Endometrium (tissue), 2 donors: ENCODE measurements around the gene ACSL3.
"Not testable (repeated sequence)": the region's sequence is repeated elsewhere in the genome, so short reads cannot be mapped to it uniquely, and the experiment has no call there.

ENCODE experiments used
- FAIRE-seq: peaks from 2 replicates; lab custom pipeline; 2012; peaks lifted over from hg19 to GRCh38; lab: Jason Lieb, UNC
- donor health status: control.
- donor health status: control.

Gene ACSL3

DNA sequence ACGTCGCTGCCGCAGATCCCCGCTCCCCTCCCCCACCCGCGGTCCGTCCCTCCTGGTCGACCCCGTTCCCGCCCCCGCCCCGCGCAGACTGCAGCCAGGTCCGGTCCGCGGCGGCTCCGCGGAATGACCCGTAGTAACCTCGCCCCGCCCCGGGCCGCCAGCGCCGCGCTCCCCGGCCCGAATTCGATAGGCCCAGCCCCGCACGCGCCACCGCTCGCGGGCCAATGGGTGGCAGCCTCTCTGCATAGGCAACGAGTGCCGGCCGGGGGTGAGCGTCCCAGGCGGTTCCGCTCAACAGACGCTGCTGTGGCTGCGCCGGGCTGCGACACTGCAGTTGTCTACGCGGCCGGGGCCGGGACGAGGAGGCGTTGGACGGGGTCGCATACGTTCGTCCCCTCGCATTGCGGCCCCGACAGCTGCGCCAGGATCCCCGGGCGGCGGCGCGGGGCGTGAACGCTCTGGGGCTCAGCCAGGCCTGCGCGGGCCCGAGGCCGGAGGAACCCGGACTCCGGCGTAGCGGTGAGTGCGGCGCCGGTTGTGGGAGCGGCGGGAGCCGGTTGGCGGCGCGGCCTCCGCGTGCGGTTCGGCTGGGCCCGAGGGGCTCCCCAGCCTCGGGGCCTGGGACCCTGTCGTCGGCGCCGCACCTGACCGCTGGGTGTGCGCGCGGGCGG is at the start of gene ACSL3:
Gene ACSL3 (plus strand): TSS at position 297 of the 671 bp plus-strand sequence. CDS start 47,737 bp downstream, outside the sequence.
- FAIRE-seq, result no peak

GRCh38 chr2:222811828-222812227 is 49.0 kb upstream of the ACSL3 start:
- no peak for FAIRE-seq

- no peak for FAIRE-seq
These were observed 47.5 kb upstream of the ACSL3 start for GRCh38 chr2:222813177-222813843.

GRCh38 chr2:222819722-222820333 is 41.0 kb upstream of the ACSL3 start:
- no peak for FAIRE-seq

- no peak for FAIRE-seq
These were observed 37.5 kb upstream of the ACSL3 start for GRCh38 chr2:222823183-222823930.

GRCh38 chr2:222825031-222825430 is 35.8 kb upstream of the ACSL3 start:
- no peak for FAIRE-seq

DNA sequence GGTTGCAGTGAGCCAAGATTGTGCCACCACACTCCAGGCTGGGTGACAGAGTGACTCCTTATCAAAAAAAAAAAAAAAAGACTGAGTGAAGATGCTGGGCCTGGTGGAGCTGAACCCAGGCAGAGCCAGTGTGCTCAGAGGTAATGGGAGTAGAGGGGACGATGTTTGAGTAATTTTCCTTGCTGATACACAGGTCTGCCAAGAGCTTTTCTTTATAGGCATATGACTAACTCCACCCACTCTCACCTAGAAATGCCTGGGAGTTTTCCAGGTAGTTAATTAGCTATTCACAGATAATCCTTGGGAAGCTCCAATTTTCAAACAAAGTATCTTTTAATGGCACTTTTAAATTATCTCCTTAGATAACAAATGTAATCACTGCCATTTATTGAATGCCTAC is 33.4 kb upstream of the ACSL3 start:
- FAIRE-seq, result no peak

- FAIRE-seq, result no peak
These were observed 32.3 kb upstream of the ACSL3 start for GRCh38 chr2:222828572-222828971.

- no peak for FAIRE-seq
These were observed 30.7 kb upstream of the ACSL3 start for GRCh38 chr2:222830164-222830563.

GRCh38 chr2:222833410-222833809 is 27.4 kb upstream of the ACSL3 start:
- no peak for FAIRE-seq

- FAIRE-seq, result no peak
These were observed 25.6 kb upstream of the ACSL3 start for GRCh38 chr2:222835143-222835822.

DNA sequence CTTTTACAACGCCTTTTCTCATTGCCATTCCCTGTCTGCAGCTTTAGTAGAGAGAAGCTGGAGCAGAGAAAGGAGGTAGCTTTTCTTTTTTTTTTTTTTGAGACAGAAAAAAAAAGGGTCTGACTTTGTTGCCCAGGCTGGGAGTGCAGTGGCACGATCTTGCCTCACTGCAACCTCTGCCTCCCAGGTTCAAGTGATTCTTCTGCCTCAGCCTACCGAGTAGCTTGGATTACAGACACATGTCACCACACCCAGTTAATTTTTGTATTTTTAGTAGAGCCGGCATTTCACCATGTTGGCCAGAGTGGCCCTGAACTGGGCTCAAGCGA is 25.0 kb upstream of the ACSL3 start:
- no peak for FAIRE-seq

GRCh38 chr2:222837643-222838056 is 23.2 kb upstream of the ACSL3 start:
- FAIRE-seq, result no peak

- FAIRE-seq, result no peak
These were observed 20.6 kb upstream of the ACSL3 start for GRCh38 chr2:222840060-222840802.

- no peak for FAIRE-seq
These were observed 18.2 kb upstream of the ACSL3 start for GRCh38 chr2:222842491-222843174.

DNA sequence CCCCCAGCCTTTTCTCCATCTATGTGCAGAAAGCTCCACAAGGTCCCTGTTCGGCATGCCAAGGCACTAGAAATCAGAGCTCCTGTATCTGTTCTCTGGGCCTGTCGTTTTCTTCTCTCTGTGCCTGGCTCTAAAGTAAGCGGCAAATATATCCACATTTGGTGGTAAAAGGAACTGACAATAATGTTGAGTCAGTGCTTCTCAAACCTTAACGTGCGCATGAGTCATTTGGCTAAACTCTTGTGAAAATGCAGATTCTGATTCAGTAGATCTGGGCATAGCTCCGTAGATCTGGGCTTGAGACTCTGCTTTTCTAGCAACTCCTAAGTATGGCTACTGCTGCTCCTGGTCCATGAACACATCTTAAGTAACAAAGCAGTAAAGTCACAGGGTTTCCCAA is 16.5 kb upstream of the ACSL3 start:
- no peak for FAIRE-seq

DNA sequence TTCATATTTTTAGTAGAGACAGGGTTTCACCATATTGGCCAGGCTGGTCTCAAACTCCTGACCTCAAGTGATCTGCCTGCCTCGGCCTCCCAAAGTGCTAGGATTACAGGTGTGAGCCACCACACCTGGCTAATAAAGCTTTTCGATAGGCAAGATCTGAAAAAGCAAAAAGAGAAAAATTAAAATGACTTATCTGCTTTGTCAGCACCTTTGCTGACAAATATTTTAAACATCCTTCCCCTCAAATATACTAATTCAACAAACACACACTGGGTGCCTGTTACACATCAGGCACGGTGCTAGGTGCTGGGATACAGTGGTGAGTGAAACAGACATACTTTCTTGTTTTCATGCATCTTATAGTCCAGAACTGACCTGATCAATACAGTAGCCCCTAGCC is 15.5 kb upstream of the ACSL3 start:
- FAIRE-seq, result not testable (repeated sequence)

DNA sequence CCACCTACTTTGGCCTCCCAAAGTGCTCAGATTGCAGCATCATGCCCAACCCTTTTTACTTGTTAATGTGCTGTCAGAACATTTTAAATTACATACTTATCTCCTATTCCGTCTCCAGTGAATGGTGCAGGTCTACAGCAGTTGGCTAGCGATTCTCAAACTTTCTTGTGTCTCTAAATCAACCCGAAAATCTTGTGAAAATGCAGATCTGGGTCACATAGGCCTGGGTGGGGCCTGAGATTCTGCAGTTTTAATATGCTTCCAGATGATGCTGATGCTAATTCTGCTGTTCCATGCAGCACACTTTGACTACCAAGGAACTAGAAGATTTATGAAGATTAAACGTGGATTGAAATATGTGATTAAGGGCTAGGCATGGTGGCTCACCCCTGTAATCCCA is 14.8 kb upstream of the ACSL3 start:
- FAIRE-seq, result no peak

DNA sequence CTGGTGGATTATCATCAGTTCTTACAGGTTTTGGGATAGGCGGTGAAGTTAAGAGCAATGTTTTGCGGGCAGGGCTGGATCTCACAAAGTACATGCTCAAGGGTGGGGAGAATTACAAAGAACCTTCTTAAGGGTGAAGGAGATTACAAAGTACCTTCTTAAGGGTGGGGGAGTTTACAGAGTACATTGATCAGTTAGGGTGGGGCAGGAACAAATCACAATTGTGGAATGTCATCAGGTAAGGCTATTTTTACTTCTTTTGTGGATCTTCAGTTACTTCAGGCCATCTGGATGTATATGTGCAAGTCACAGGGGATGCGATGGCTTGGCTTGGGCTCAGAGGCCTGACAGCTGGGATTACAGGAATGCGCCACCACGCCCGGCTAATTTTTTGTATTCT is 12.8 kb upstream of the ACSL3 start:
- FAIRE-seq, result not testable (repeated sequence)

- no peak for FAIRE-seq
These were observed 12.0 kb upstream of the ACSL3 start for GRCh38 chr2:222848862-222849261.
